ENCODE measurements around the gene CFAP77. TPM values are rescaled to one million over a fixed set of nuclear protein-coding genes. Genes with fewer than 3 reads are reported as not detected.

Gene CFAP77
- total and polyA plus RNA-seq, 2 of the 8 experiments (the other 6 are each of a cell fraction or from before 2014, with no cell fraction given) = 0.63 to 0.97 TPM

GRCh38 chr9:132538071-132538470 is 128.1 kb downstream of the CFAP77 start:
- FAIRE-seq (no peak), DNase-seq (ENCODE audit: low read depth in 1 of 2, low spot score in 2 of 2) (no peak)
- H2BK15ac ChIP-seq (ENCODE audit: low read length) = no peak overlapping the region
- H2BK5ac ChIP-seq (ENCODE audit: low read depth, low read length) = no peak overlapping the region
- H3K56ac ChIP-seq (replicated peaks; ENCODE audit: insufficient read length, low read depth, low read length) = no peak overlapping the region
- no peak overlapping the region for H3K27ac ChIP-seq (ENCODE audit: low read depth, low read length)
- H3K36me3 ChIP-seq (ENCODE audit: control insufficient read depth in 2 of 4, insufficient read depth in 4 of 4, low read length in 3 of 4) = no peaks in the 10 kb centered on the region
- H4K5ac ChIP-seq (ENCODE audit: insufficient read length, low read depth, low read length) = no peak overlapping the region
- peaks cover 0 to 3% (median 1%) of the 10 kb centered on the region in 4 experiments; a peak in 3 of 7 replicates for H3K4me1 ChIP-seq (replicated peaks in 1 of 4; ENCODE audit: control insufficient read depth in 3 of 4, insufficient read depth in 4 of 4, low read length in 3 of 4)
- H3K14ac ChIP-seq (ENCODE audit: insufficient read length) = no peak overlapping the region
- TF ChIP-seq TAF7 (optimal IDR thresholded peaks at IDR 0.05; ENCODE audit: borderline replicate concordance, low read depth, low read length) (no peak), SP4 (IDR thresholded peaks at IDR 0.05; ENCODE audit: low read length) (no peak), CBX8 (IDR thresholded peaks at IDR 0.05; ENCODE audit: borderline replicate concordance, low read depth, low read length) (no peak), BACH1 (IDR thresholded peaks at IDR 0.05; ENCODE audit: low read length) (no peak), KDM4A (IDR thresholded peaks at IDR 0.05; ENCODE audit: low read depth, low read length, severe bottlenecking) (no peak), TEAD4 (IDR thresholded peaks at IDR 0.05; ENCODE audit: low read depth, low read length) (no peak), POU5F1 (IDR thresholded peaks at IDR 0.05; ENCODE audit: low read depth, low read length) (no peak)
- no peaks in the 10 kb centered on the region for H4K20me1 ChIP-seq (replicated peaks in 1 of 2; ENCODE audit: control insufficient read depth in 1 of 2, insufficient read depth in 2 of 2, low read length in 2 of 2)
- H2AK5ac ChIP-seq (ENCODE audit: low read depth, low read length) = no peak overlapping the region
- no peaks in the 10 kb centered on the region for H3K79me1 ChIP-seq (ENCODE audit: low read depth, low read length)
- H3K4ac ChIP-seq (replicated peaks; ENCODE audit: insufficient read length, low read depth, low read length) = no peak overlapping the region
- no peaks in the 10 kb centered on the region for H3K79me2 ChIP-seq (ENCODE audit: control insufficient read depth in 1 of 2, insufficient read depth in 2 of 2, low read length in 2 of 2)
- H2AFZ ChIP-seq (ENCODE audit: low read length) = no peak overlapping the region
- 97% methylated on average over 8 of the region's 8 CpGs; no CpG with 5 or more reads in 1 of the 2 experiments for WGBS, 2 experiments (ENCODE audit: extremely low coverage in 1 of 2, insufficient coverage in 1 of 2, insufficient read length in 1 of 2, insufficient replicate concordance in 2 of 2, low coverage in 1 of 2, low lambda C conversion rate in 2 of 2, missing lambda C conversion rate in 1 of 2)
- H3K4me3 ChIP-seq (ENCODE audit: extremely low read depth in 1 of 4, insufficient read depth in 2 of 4, low read depth in 3 of 4, low read length in 4 of 4) = no peak overlapping the region
- H3K27me3 ChIP-seq (replicated peaks in 1 of 4; ENCODE audit: control insufficient read depth in 3 of 4, extremely low read depth in 1 of 4, insufficient read depth in 3 of 4, low read length in 3 of 4) = no peaks in the 10 kb centered on the region
- H3K23ac ChIP-seq (ENCODE audit: insufficient read length) = no peak overlapping the region
- no peak overlapping the region for H2BK120ac ChIP-seq (replicated peaks; ENCODE audit: low read depth, low read length)
- POLR2A ChIA-PET (ENCODE audit: partially characterized antibody) = interaction anchor here (0.6 kb wide), 1 partner anchor 889 kb away, joined by 3 read pairs; no protein-coding TSS in a partner anchor
- H3K9me3 ChIP-seq (ENCODE audit: insufficient read depth in 2 of 2, low read depth in 1 of 2, low read length in 1 of 2) = peaks cover 9 to 10% of the 10 kb centered on the region in 2 experiments
- H4K8ac ChIP-seq (ENCODE audit: extremely low read depth, insufficient read depth, low read length) = no peak overlapping the region; the same call in 1 of the 2 replicates
- H4K91ac ChIP-seq (replicated peaks; ENCODE audit: insufficient read length, low read length) = no peak overlapping the region
- H3K23me2 ChIP-seq (ENCODE audit: low read depth, low read length) = no peaks in the 10 kb centered on the region; the same call in 1 of the 2 replicates
- H2BK12ac ChIP-seq (ENCODE audit: low read depth, low read length) = no peak overlapping the region
- H3K18ac ChIP-seq (ENCODE audit: extremely low read depth, low read length) = no peak overlapping the region
- H2BK20ac ChIP-seq (ENCODE audit: low read length) = no peak overlapping the region
- CTCF ChIA-PET (ENCODE audit: partially characterized antibody) = interaction anchor here (1.2 to 3.7 kb wide), 4 partner anchors 9 to 364 kb away, joined by 3 to 20 read pairs (median 10); no protein-coding TSS in a partner anchor
- H3K4me2 ChIP-seq (ENCODE audit: insufficient read depth in 1 of 2, low read depth in 2 of 2, low read length in 2 of 2) = no peak overlapping the region
- H3K9ac ChIP-seq (replicated peaks in 1 of 4; ENCODE audit: extremely low read depth in 1 of 4, low read depth in 3 of 4, low read length in 3 of 4) = no peak overlapping the region

All from H1 (cell line).